Ectodermal cell (in vitro differentiated cells): ENCODE measurements around the gene MAP4K4.

Source experiments
- H3K27ac ChIP-seq: 2 replicates; pipeline ENCODE4 v1.7.0; 2013; ENCODE audit warnings: mild to moderate bottlenecking, low read depth, low read length; ENCODE audit not compliant: insufficient read depth, poor library complexity, severe bottlenecking
- H3K27me3 ChIP-seq: 2 replicates; pipeline ENCODE4 v1.7.0; 2013; ENCODE audit warnings: mild to moderate bottlenecking, low read length; ENCODE audit not compliant: insufficient read depth, control insufficient read depth, poor library complexity, severe bottlenecking
- H3K36me3 ChIP-seq: one replicate; pipeline ENCODE4 v1.7.0; 2013; ENCODE audit warnings: low read length; ENCODE audit not compliant: control insufficient read depth, insufficient read depth
- H3K4me1 ChIP-seq: one replicate; pipeline ENCODE4 v1.7.0; 2013; ENCODE audit warnings: low read length; ENCODE audit not compliant: control insufficient read depth, insufficient read depth
- H3K4me3 ChIP-seq: 2 replicates; pipeline ENCODE4 v1.7.0; 2013; ENCODE audit warnings: low read depth, low read length, control low read depth; ENCODE audit not compliant: insufficient read depth
- H3K9me3 ChIP-seq: 2 replicates; pipeline ENCODE4 v1.7.0; 2013; ENCODE audit warnings: mild to moderate bottlenecking, low read length, moderate library complexity; ENCODE audit not compliant: control insufficient read depth
- WGBS, 2 experiments: methylation state at CpG; one replicate each; pipeline ENCODE4 v1.1.7; 2013; ENCODE audit warnings: missing lambda C conversion rate in 2 of 2; 5-methylcytosine and 5-hydroxymethylcytosine counted together

MAP4K4 gene

DNA sequence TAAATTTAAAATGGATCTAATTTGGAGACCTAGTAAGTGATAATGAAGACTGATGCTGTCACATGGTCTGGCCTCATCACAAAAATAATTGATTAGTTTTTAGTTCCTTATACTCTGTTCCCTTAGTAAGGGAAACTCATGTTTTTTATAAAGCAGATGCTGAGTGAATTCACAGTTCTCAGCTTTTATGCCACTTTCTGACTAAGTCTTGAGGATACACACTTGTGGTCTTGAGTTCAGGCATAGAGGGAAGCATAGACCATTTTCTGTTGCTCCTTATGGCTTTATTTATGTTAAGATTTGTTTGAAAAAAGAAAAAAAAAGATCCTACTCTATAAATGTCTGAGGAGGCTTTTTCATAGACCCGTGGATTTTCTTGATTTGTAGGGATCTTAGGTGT is 91.1 kb downstream of the MAP4K4 start:
- Histone ChIP-seq H3K27ac (no peak overlapping the region), H3K36me3 (no peaks in the 10 kb centered on the region), H3K9me3 (no peaks in the 10 kb centered on the region), H3K27me3 (no peaks in the 10 kb centered on the region), H3K4me3 (no peak overlapping the region), H3K4me1 (peaks cover 6% of the 10 kb centered on the region)
- WGBS, 2 experiments: 93 to 100% methylated on average over 1 of the region's 1 CpG

DNA sequence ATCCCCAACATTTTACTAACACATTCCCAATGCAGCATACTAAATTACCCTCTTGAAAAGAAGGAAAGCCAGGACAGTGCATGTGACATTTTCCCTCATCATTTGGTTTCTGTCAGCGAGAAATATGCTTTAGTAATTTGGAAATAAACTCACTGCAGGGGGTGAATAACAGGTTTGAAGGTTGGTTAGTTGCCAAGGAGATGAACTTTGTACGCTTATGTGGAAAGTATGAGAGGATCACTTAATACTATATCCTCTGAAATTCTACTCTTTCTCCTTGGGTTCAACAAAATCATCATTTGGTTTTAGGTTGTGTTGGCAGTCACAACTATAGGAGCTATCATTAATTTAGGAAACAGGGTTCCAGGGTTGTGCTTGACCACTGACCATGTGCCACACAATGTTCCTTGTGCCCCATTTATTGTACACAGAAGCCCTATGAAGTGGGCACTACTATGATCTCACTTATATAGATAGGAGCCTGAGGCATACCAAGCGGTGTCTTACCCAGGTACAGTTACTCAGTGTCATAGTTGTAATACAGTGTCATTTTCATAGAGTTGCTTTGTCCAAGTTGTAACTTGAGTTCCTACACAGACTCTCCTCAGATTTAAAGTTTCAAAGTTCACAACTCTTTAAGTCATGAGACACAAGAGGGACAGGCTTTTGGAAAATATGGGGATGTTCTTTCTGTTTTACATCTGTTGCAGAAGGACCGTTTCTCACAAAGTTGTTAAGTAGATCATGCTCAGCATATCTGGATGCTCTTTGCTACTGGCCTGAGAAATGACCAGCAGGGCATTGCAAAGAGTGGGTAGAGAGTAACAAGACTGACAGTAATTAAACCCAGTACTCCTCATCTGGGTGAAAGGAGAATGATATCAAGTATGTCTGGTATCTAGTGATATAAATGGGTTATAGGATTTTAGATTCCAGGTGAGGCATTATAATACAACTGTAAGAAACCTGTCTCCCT is 91.8 kb downstream of the MAP4K4 start:
- no peak overlapping the region for H3K4me3 ChIP-seq

GRCh38 chr2:101790416-101790815 is 92.9 kb downstream of the MAP4K4 start:
- H3K27me3 ChIP-seq: no peaks in the 10 kb centered on the region
- WGBS, 2 experiments: 96 to 98% methylated on average over 5 of the region's 5 CpGs

More for the DNA sequence above, 91.8 kb downstream of the MAP4K4 start:
- H3K4me1 ChIP-seq: peaks cover 6% of the 10 kb centered on the region
- WGBS, 2 experiments: 91 to 96% methylated on average over 4 of the region's 4 CpGs
- no peak overlapping the region for H3K27ac ChIP-seq
- no peaks in the 10 kb centered on the region for H3K9me3 ChIP-seq
- H3K36me3 ChIP-seq: no peaks in the 10 kb centered on the region
- H3K27me3 ChIP-seq: no peaks in the 10 kb centered on the region

GRCh38 chr2:101790857-101791256 is 93.3 kb downstream of the MAP4K4 start:
- Histone ChIP-seq H3K36me3 (no peaks in the 10 kb centered on the region), H3K9me3 (no peaks in the 10 kb centered on the region), H3K27me3 (no peaks in the 10 kb centered on the region), H3K27ac (no peak overlapping the region), H3K4me1 (peaks cover 6% of the 10 kb centered on the region), H3K4me3 (no peak overlapping the region)
- 92 to 96% methylated on average over 4 of the region's 4 CpGs for WGBS, 2 experiments

More at GRCh38 chr2:101790416-101790815, 92.9 kb downstream of the MAP4K4 start:
- H3K27ac ChIP-seq: no peak overlapping the region
- H3K4me1 ChIP-seq: peaks cover 6% of the 10 kb centered on the region
- no peaks in the 10 kb centered on the region for H3K36me3 ChIP-seq
- H3K4me3 ChIP-seq: no peak overlapping the region
- H3K9me3 ChIP-seq: no peaks in the 10 kb centered on the region

DNA sequence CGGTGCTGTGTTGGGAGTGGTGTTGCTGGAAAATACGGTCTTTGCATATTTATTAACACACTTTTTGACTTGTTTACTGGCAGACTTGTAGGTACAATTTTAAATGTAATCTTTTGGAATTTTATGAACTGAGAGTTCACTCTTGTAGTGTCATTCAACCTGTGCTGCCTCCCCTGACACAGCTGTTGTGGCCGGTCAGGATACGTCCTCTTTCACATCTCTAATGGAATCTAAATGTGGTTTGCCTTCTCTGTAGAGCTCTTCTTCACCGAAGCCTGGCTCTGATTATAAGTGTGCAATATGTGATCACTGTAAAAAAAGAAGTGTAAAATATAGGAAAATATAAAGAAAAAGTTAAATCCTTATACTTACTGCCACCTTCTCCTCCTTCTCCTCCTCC is 94.7 kb downstream of the MAP4K4 start:
- H3K36me3 ChIP-seq: no peaks in the 10 kb centered on the region
- no peaks in the 10 kb centered on the region for H3K27me3 ChIP-seq
- H3K9me3 ChIP-seq: no peaks in the 10 kb centered on the region
- peaks cover 11% of the 10 kb centered on the region for H3K4me1 ChIP-seq
- 95 to 97% methylated on average over 3 to 4 of the region's 5 CpGs for WGBS, 2 experiments
- H3K4me3 ChIP-seq: no peak overlapping the region
- no peak overlapping the region for H3K27ac ChIP-seq

DNA sequence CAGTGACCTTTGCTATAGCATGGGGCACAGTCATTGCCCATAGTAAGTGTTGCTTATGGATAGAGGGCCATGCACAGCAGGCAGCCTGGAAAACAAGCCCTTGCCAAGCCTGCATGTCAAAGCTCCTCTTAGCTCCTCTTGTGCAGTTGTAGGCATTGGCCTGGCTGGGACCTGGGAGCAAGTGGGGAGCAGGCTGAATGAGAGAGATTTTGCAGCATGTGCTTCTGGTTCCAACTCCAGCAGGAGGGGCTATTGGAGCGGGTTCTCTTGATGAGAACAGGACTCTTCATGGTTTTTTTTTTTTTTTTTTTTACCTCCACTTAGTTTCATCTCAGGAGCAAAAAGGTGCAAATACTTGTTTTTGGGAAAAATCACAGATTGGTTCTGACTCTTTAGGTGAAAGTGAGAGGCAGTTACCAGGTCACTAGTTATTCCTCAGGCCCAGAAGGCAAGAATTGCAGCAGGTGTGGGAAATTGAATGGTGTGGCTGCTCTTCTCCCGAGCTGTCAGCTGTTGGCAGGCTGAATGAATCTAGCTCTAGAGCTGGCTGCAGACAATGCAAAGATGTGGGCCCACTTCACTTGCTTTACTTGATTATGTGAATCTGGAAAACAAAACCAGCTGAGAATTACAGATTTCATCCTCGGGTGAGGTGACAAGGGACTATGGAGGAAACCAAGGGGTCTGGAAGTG is 95.9 kb downstream of the MAP4K4 start:
- H3K9me3 ChIP-seq: no peaks in the 10 kb centered on the region
- peaks cover 11% of the 10 kb centered on the region for H3K4me1 ChIP-seq
- no peak overlapping the region for H3K4me3 ChIP-seq
- H3K36me3 ChIP-seq: no peaks in the 10 kb centered on the region
- no peak overlapping the region for H3K27ac ChIP-seq
- WGBS, 2 experiments: 55 to 70% methylated on average over 2 to 3 of the region's 3 CpGs
- no peaks in the 10 kb centered on the region for H3K27me3 ChIP-seq

DNA sequence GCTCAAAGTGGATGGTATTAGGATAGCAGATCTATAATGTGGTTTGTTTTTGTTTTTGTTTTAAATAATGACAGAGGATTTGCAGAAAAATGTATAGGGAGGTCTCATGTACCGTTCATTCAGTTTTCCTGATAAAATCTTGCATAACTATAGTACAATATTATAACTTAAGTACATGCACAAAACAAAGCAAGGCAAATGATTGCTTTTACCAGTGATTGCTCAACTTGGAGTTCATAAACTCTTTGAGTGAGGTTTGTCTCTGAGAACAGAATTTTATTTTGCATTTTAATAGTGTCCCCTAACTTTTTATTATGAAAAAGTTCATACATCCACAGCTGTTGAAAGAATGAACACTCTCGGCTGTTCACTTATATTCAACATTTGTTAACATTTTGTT is 96.6 kb downstream of the MAP4K4 start:
- Histone ChIP-seq H3K4me3 (no peak overlapping the region), H3K27me3 (no peaks in the 10 kb centered on the region), H3K9me3 (no peaks in the 10 kb centered on the region), H3K27ac (no peak overlapping the region), H3K36me3 (no peaks in the 10 kb centered on the region), H3K4me1 (peaks cover 11% of the 10 kb centered on the region)
- 89 to 100% methylated on average over 1 of the region's 2 CpGs for WGBS, 2 experiments

- Histone ChIP-seq H3K36me3 (no peaks in the 10 kb centered on the region), H3K27ac (no peak overlapping the region), H3K4me1 (peaks cover 11% of the 10 kb centered on the region), H3K27me3 (no peaks in the 10 kb centered on the region), H3K9me3 (no peaks in the 10 kb centered on the region), H3K4me3 (no peak overlapping the region)
- 96 to 100% methylated on average over 3 to 4 of the region's 4 CpGs for WGBS, 2 experiments
Observed at GRCh38 chr2:101795033-101795432, 97.5 kb downstream of the MAP4K4 start.

DNA sequence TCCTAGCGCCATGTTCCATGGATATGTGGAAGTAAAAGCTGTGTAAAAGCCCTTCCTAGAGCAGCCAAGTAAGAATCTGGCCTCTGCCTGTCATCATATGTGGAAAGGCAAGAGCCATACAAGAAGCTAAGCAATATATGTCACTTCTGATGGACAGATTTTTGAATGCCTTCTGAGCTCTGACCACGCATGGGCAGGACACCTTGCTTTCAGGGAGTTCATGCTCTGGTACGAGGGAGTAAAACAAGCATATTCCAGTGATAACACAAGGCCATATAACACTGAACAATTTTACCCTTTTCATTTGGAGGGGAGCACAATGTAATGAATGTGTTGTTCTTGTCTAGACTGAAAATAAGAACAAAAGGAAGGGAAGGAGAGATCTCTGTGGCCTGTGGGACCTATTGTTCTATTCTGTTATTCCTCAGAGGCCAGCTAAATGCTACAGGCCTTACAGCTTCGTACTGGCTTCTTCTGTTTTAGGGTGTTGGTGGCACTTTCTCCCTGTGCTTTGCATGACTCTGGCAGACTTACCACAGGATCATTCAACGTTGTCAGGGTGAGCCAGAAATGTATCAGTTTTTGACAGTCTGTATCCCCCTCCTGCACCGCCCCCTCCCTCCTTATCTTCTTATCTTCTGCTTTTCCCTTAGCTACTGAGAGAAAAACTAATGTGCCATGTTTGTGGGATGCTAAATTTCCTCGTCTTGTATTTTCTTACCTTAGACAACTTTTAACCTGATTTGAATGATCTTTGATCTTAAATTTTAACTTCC is 99.5 kb downstream of the MAP4K4 start:
- Histone ChIP-seq H3K9me3 (no peaks in the 10 kb centered on the region), H3K4me1 (peaks cover 13% of the 10 kb centered on the region), H3K36me3 (no peaks in the 10 kb centered on the region), H3K27me3 (no peaks in the 10 kb centered on the region), H3K27ac (no peak overlapping the region), H3K4me3 (no peak overlapping the region)
- whole genome bisulfite sequencing, 2 experiments: 85 to 86% methylated on average over 6 to 7 of the region's 7 CpGs
